Endothelial cell of umbilical vein (primary cell): ENCODE results near the gene RAB1A. TPM values are rescaled to one million over a fixed set of nuclear protein-coding genes. Genes with fewer than 3 reads are reported as not detected.

Experiments used
- BruUV-seq: library from RNA; stranded (reverse); fragments of 400-500 nt; replicated peaks from 2 replicates; lab custom pipeline; 2021; lab: Mats Ljungman, UMichigan
- CTCF ChIA-PET: fragments of 300-600, 350-600 bp; sonication (Branson Sonifier 250); formaldehyde crosslinking; loops from one replicate; lab custom pipeline; 2021; ENCODE audit warnings: antibody characterized with exemption, inconsistent platforms; lab: Charles Lee
- POLR2A ChIA-PET: fragments of 300-600, 350-600 bp; sonication (Branson Sonifier 250); formaldehyde crosslinking; loops from one replicate; lab custom pipeline; 2021; ENCODE audit warnings: antibody characterized with exemption, inconsistent platforms; lab: Charles Lee
- DNase-seq: peaks from one replicate; pipeline ENCODE4 v3.0.0-alpha.2; 2011; ENCODE audit warnings: low read depth, low spot score
- FAIRE-seq: peaks from 2 replicates; lab custom pipeline; 2011; peaks lifted over from hg19 to GRCh38; lab: Jason Lieb, UNC
- H2AFZ ChIP-seq: 2 replicates; pipeline ENCODE4 v1.6.0; 2012; ENCODE audit warnings: low read depth, low read length, control low read depth, inconsistent platforms
- H3K27ac ChIP-seq: 2 replicates; pipeline ENCODE4 v1.5.1; 2011; ENCODE audit warnings: low read depth, mild to moderate bottlenecking, control low read depth, low read length, moderate library complexity; ENCODE audit not compliant: insufficient read depth
- H3K27me3 ChIP-seq, 2 experiments: 2 replicates each; pipeline versions ENCODE4 v1.6.0 to v1.6.1; 2011; ENCODE audit warnings: low read length in 2 of 2, mixed read lengths in 1 of 2; ENCODE audit not compliant: control insufficient read depth in 2 of 2, insufficient read depth in 2 of 2
- H3K36me3 ChIP-seq, 2 experiments: 2 replicates in 1 of 2; 3 replicates in 1 of 2; pipeline ENCODE4 v1.5.1; 2011; ENCODE audit warnings: low read length in 2 of 2, mild to moderate bottlenecking in 1 of 2, moderate library complexity in 1 of 2; ENCODE audit not compliant: control insufficient read depth in 2 of 2, insufficient read depth in 2 of 2; ENCODE audit errors: extremely low read depth in 1 of 2
- H3K4me1 ChIP-seq: 3 replicates; pipeline ENCODE4 v1.5.1; 2011; ENCODE audit warnings: mild to moderate bottlenecking, low read length; ENCODE audit not compliant: control insufficient read depth, insufficient read depth; ENCODE audit errors: extremely low read depth
- H3K4me2 ChIP-seq: 2 replicates; pipeline ENCODE4 v1.6.1; 2011; ENCODE audit warnings: low read length, control low read depth, mixed read lengths; ENCODE audit not compliant: insufficient read depth
- H3K4me3 ChIP-seq, 3 experiments: fragments of 200-600 bp in 1 of 3; sonication (generic), shearing (Covaris generic) in 1 of 3; replicated peaks in 1 of 3; 2 replicates each; pipeline ENCODE4 v1.5.1; 2011 to 2016; ENCODE audit warnings: control low read depth in 3 of 3, low read length in 3 of 3, mild to moderate bottlenecking in 2 of 3, inconsistent platforms in 1 of 3, low read depth in 1 of 3, moderate library complexity in 1 of 3; ENCODE audit not compliant: insufficient read depth in 1 of 3
- H3K79me2 ChIP-seq: 2 replicates; pipeline ENCODE4 v1.6.0; 2012; ENCODE audit warnings: low read length, inconsistent platforms; ENCODE audit not compliant: control insufficient read depth, insufficient read depth
- H3K9ac ChIP-seq: replicated peaks from 2 replicates; pipeline ENCODE3; 2011; ENCODE audit warnings: low read length, control low read depth; ENCODE audit not compliant: insufficient read depth; ENCODE audit errors: extremely low read depth
- H3K9me1 ChIP-seq: replicated peaks from 3 replicates; pipeline ENCODE4 v1.6.0; 2011; ENCODE audit warnings: mild to moderate bottlenecking, low read length; ENCODE audit not compliant: control insufficient read depth, insufficient read depth; ENCODE audit errors: extremely low read depth
- H3K9me3 ChIP-seq: replicated peaks from 2 replicates; pipeline ENCODE4 v1.5.1; 2012; ENCODE audit warnings: low read length, inconsistent platforms; ENCODE audit not compliant: control insufficient read depth, insufficient read depth
- H4K20me1 ChIP-seq: replicated peaks from 2 replicates; pipeline ENCODE3; 2011; ENCODE audit warnings: mild to moderate bottlenecking, low read length; ENCODE audit not compliant: control insufficient read depth, insufficient read depth; ENCODE audit errors: extremely low read depth
- EZH2 ChIP-seq: IDR thresholded peaks from 2 replicates; pipeline ENCODE4 v1.6.1; 2012; ENCODE audit warnings: borderline replicate concordance, low read depth, mild to moderate bottlenecking, moderate library complexity, low read length, inconsistent platforms; ENCODE audit not compliant: severe bottlenecking
- FOS ChIP-seq: IDR thresholded peaks from 2 replicates; pipeline ENCODE4 v1.6.1; 2011; ENCODE audit warnings: mild to moderate bottlenecking, low read length, moderate library complexity, borderline replicate concordance; ENCODE audit not compliant: insufficient read depth
- GATA2 ChIP-seq: IDR thresholded peaks from 2 replicates; pipeline ENCODE4 v1.7.0; 2011; ENCODE audit warnings: low read depth, mild to moderate bottlenecking, moderate library complexity, mixed read lengths, low read length; ENCODE audit not compliant: insufficient read length, insufficient read depth
- JUN ChIP-seq: IDR thresholded peaks from 2 replicates; pipeline ENCODE4 v1.6.1; 2011; ENCODE audit warnings: borderline replicate concordance, low read depth; ENCODE audit not compliant: insufficient read length, insufficient read depth
- MAX ChIP-seq: IDR thresholded peaks from 2 replicates; pipeline ENCODE4 v1.6.1; 2011; ENCODE audit not compliant: insufficient read depth, insufficient read length
- MYC ChIP-seq: IDR thresholded peaks from one replicate; pipeline ENCODE4 v1.6.1; 2011; ENCODE audit warnings: mild to moderate bottlenecking, low read depth, low read length
- POLR2A ChIP-seq: IDR thresholded peaks from 2 replicates; pipeline ENCODE4 v1.6.1; 2012; ENCODE audit warnings: low read depth, mild to moderate bottlenecking, control low read depth, low read length
- POLR2AphosphoS5 ChIP-seq: IDR thresholded peaks from 2 replicates; pipeline ENCODE4 v1.6.1; 2012; ENCODE audit warnings: low read depth, mild to moderate bottlenecking, control low read depth, low read length, moderate library complexity; ENCODE audit not compliant: insufficient read depth
- dilution Hi-C: fragments of 300-500 bp; cut with MboI; formaldehyde crosslinking; loops from one replicate; pipeline ENCODE4 v1.15.0; 2019; ENCODE audit warnings: low sequenced_read_pairs; ENCODE audit not compliant: extremely low pct_ligation_motif_present
- intact Hi-C: fragments of 100-400 bp; cut with micrococcal nuclease; formaldehyde crosslinking; loops from one replicate; pipeline ENCODE4 v1.10.0; 2022
- polyA plus RNA-seq, 4 experiments: library from polyadenylated mRNA; depleted of rRNA in 3 of 4; stranded (reverse) in 3 of 4; unstranded in 1 of 4; fragments of >200 nt; gene quantifications; 2 replicates each; pipeline versions ENCODE4 v1.2.1 to v1.2.3, GENCODE V29; 2011 to 2012; ENCODE audit warnings: missing spikeins in 1 of 4
- total RNA-seq: library from RNA; stranded (reverse); gene quantifications from 2 replicates; pipeline ENCODE4 v1.2.3, GENCODE V29; 2021
- TF ChIP-seq, protein P1 (sequence below), 2 donors: IDR thresholded peaks; 1 replicate in 1 of 2; 2 replicates in 1 of 2; pipeline ENCODE4 v1.5.1; 2011; ENCODE audit warnings: low read length in 2 of 2, mild to moderate bottlenecking in 2 of 2, moderate library complexity in 2 of 2, control low read depth in 1 of 2, inconsistent platforms in 1 of 2, low read depth in 1 of 2; ENCODE audit not compliant: insufficient read depth in 1 of 2; ENCODE audit errors: extremely low read depth in 1 of 2

The RAB1A gene
- total and polyA plus RNA-seq, 2 donors (not counting 3 experiments of a cell fraction or from before 2014, with no cell fraction given): 121 to 176 TPM

- Histone ChIP-seq H3K9me1 (peaks cover 2% of the 10 kb centered on the region), H3K27me3 (no peaks in the 10 kb centered on the region), H4K20me1 (no peaks in the 10 kb centered on the region), H2AFZ (no peak overlapping the region), H3K36me3 (no peaks in the 10 kb centered on the region), H3K4me2 (no peak overlapping the region), H3K27ac (no peak overlapping the region), H3K9ac (no peak overlapping the region), H3K4me1 (peaks cover 52% of the 10 kb centered on the region), H3K9me3 (no peaks in the 10 kb centered on the region), H3K4me3 (no peak overlapping the region), H3K79me2 (peaks cover 39% of the 10 kb centered on the region)
- TF ChIP-seq JUN (no peak), MAX (no peak), POLR2A (no peak), GATA2 (no peak), POLR2AphosphoS5 (no peak), EZH2 (no peak), MYC (no peak), FOS (no peak)
- TF ChIP-seq, protein P1, sequence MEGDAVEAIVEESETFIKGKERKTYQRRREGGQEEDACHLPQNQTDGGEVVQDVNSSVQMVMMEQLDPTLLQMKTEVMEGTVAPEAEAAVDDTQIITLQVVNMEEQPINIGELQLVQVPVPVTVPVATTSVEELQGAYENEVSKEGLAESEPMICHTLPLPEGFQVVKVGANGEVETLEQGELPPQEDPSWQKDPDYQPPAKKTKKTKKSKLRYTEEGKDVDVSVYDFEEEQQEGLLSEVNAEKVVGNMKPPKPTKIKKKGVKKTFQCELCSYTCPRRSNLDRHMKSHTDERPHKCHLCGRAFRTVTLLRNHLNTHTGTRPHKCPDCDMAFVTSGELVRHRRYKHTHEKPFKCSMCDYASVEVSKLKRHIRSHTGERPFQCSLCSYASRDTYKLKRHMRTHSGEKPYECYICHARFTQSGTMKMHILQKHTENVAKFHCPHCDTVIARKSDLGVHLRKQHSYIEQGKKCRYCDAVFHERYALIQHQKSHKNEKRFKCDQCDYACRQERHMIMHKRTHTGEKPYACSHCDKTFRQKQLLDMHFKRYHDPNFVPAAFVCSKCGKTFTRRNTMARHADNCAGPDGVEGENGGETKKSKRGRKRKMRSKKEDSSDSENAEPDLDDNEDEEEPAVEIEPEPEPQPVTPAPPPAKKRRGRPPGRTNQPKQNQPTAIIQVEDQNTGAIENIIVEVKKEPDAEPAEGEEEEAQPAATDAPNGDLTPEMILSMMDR (IDR thresholded peaks at IDR 0.05; ENCODE audit: extremely low read depth in 1 of 2, insufficient read depth in 1 of 2, low read depth in 1 of 2, low read length in 2 of 2): no peak
- ChIA-PET POLR2A (no interaction called here), CTCF (interaction anchor here (0.6 kb wide), 1 partner anchor 512 kb away, joined by 3 read pairs; no protein-coding TSS in a partner anchor)
- no peak for DNase-seq
- intact Hi-C loops (no loop called here), dilution Hi-C loops (no loop called here)
- BruUV-seq: no TSS peak
- FAIRE-seq: no peak
Measured at GRCh38 chr2:65061146-65061909, 68.6 kb downstream of the RAB1A start.
